Epithelial cell of proximal tubule (primary cell): ENCODE results near the gene TULP4. TPM values are rescaled to one million over a fixed set of nuclear protein-coding genes. Genes with fewer than 3 reads are reported as not detected.
A peak's percentile ranks its signal among the peaks of the same experiment; 100 is the strongest.
"Not testable (repeated sequence)": the region's sequence is repeated elsewhere in the genome, so short reads cannot be mapped to it uniquely, and the experiment has no call there.

Experiments
- DNase-seq: peaks from one replicate; pipeline ENCODE4 v3.0.0-alpha.2; 2011; ENCODE audit warnings: low read depth
- H3K4me3 ChIP-seq: 2 replicates; pipeline ENCODE4 v1.5.1; 2011; ENCODE audit warnings: low read depth, mild to moderate bottlenecking, low read length
- total RNA-seq: library from RNA; depleted of rRNA; stranded (reverse); fragments of >200 nt; gene quantifications from 2 replicates; pipeline ENCODE4 v1.2.3, GENCODE V29; 2015
- TF ChIP-seq, protein P1 (sequence below): conservative IDR thresholded peaks from 2 replicates; pipeline ENCODE4 v1.5.1; 2012; ENCODE audit warnings: low read depth, mild to moderate bottlenecking, low read length

Gene TULP4
- total RNA-seq, 1 donor from 2014 or later, result 25.4 TPM

DNA sequence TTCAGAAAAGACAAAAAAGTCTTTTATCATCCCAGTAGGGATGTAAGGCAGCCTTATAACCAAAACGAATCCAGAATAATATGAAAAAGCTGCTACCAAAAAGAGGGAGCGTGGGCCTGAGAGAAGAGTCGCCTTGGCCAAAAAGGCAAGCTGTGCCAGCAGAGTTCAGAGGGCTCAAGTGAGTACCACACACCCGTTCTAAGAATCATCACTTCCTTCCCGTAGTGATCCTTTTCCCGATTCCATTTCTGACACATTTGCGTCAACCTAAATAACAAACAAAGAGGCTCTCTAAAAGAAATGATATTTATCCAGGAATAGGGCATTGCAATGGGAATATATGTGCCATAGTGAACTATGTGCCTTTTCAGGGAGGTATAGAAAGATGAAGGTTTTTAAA is 243.8 kb downstream of the TULP4 start:
- no peak overlapping the region for H3K4me3 ChIP-seq
- no peak for DNase-seq
- TF ChIP-seq, protein P1, sequence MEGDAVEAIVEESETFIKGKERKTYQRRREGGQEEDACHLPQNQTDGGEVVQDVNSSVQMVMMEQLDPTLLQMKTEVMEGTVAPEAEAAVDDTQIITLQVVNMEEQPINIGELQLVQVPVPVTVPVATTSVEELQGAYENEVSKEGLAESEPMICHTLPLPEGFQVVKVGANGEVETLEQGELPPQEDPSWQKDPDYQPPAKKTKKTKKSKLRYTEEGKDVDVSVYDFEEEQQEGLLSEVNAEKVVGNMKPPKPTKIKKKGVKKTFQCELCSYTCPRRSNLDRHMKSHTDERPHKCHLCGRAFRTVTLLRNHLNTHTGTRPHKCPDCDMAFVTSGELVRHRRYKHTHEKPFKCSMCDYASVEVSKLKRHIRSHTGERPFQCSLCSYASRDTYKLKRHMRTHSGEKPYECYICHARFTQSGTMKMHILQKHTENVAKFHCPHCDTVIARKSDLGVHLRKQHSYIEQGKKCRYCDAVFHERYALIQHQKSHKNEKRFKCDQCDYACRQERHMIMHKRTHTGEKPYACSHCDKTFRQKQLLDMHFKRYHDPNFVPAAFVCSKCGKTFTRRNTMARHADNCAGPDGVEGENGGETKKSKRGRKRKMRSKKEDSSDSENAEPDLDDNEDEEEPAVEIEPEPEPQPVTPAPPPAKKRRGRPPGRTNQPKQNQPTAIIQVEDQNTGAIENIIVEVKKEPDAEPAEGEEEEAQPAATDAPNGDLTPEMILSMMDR, result no peak

- H3K4me3 ChIP-seq, DNase-seq: not testable (repeated sequence)
Measured at GRCh38 chr6:158557110-158557509, 244.8 kb downstream of the TULP4 start.

DNA sequence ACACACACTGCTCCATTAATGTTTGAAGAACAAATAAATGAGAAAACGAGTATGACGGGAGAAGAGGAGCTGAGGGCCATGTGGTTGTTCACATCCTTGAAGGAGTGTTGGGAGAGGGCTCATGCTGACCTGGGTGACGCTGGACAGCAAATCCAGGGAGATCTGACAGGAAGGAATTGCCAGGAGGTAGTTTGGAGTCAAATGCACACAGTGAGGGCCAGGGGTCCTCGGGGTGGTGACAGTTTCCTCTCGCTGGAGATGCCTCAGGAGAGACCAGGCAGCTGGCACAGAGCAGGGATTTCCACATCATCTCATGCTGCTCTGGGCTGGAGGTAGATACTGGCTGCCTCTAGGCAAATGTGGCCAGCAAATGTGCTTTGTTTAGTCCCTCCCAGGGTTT is 245.7 kb downstream of the TULP4 start:
- TF ChIP-seq, protein P1, result no peak
- no peak for DNase-seq
- no peak overlapping the region for H3K4me3 ChIP-seq

DNA sequence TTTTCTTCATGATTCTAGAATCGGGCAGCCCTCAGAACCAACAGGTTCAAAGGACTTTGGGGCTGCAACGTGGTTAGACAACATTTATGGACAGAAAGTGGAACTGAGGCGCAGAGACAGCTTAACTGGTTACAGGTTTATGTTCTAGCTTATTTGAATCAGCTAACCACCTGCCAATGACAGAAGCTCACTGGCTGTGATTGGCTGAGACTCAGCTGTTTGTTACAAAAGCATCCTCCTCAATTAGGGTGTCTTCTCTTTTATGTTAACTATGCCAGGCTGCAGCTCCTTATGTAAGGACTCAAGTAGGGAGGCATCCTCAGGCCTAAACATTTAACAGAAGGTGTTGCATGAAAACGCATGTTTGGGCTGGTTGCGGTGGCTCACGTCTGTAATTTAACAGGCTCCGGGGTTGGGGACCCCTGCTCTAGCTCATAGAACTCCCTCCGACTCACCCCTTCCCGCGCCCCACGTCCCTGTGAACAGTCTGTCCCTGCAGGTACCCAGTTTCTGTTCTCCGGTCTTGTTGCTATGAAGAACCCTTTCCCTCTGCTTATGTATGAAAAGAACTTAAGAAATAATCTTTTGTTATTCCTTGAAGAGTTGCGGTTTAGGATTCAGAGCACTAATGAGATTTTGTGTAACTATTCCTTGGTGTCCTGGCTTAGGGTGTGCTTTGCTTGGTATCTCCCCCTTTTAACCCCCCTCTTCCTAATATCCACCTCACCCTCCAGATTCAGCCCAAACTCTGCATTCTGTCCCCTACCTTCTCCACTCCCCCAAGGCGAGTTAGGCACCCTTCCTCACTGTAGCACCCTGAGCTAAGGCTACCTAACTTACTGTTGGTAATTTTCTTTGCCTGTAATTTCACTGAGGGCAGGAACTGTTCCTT is 246.4 kb downstream of the TULP4 start:
- no peak for DNase-seq
- no peak overlapping the region for H3K4me3 ChIP-seq
- TF ChIP-seq, protein P1, result no peak

- no peak for DNase-seq
- TF ChIP-seq, protein P1, result no peak
- peak overlapping the region; percentile 82 for H3K4me3 ChIP-seq
Measured at GRCh38 chr6:158559338-158559894, 247.2 kb downstream of the TULP4 start.

DNA sequence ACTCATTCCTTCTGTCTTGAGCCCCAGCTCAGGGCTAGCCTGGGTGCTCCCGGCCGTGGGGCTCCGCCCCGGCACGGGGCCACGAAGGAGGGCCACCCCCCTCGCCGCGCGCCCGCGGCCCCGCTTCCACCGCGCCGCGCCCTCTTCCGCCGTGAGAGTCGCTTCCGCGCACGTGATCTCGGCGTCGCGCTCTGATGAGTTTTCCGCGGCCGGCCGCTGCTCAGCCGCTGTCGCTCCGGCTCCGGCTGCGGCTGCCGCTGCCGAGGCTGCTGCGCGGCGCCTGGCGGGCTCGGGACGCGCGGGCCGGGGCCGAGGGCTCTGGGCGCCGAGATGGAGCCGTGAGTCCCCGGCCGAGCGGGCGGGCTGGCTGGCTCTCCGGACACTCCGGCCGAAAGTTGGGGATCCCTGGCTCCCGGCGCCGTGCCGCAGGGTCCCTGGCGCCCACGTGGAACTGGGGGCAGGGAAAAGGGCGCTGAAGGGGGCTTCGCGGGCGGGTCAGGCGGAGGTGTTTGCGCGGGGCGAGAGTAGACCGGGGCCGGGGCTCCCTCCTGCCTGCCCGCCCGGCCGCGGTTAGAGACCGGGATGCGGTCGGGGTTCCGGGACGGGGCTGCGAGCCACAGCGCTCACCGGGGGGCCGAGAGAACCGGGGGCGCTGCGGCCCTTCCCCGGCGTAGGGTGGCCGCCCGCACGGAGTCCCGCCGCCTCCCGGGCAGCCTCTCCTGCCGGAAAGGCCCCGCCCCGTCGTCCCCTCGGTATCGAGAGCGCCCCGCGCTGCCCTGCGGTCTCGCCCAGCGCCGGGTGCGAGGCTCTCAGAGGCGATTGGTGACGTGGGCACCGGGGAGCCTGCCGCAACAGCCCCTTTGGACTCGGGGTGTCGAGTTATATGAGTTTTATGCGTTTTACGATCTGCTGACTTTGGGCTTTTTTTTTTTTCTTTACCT is 247.9 kb downstream of the TULP4 start, which contains the start of gene TMEM181:
Gene TMEM181, plus strand, starts transcription at position 197 of the 941 bp plus-strand sequence. Its CDS starts 134 bp downstream, at position 331.
- peak within 1 kb of the TSS; percentile 82 for H3K4me3 ChIP-seq
- no peak for DNase-seq
- TF ChIP-seq, protein P1, result no peak

GRCh38 chr6:158560836-158561320 is 248.6 kb downstream of the TULP4 start:
- TF ChIP-seq, protein P1, result no peak
- DNase-seq, result no peak
- peak overlapping the region; percentile 82 for H3K4me3 ChIP-seq
